NOMO-1 treated with dmso at 0.1 percent for 144 hours (cell line): Measurements from ENCODE around the gene USP48.
A peak's percentile ranks its signal among the peaks of the same experiment; 100 is the strongest.

Experiments used
- DNase-seq: peaks from one replicate; lab custom pipeline; 2025; ENCODE audit not compliant: unreplicated experiment; lab: John Stamatoyannopoulos, UW

USP48 gene

GRCh38 chr1:21752186-21752585 lies 30.8 kb downstream of the USP48 start:
- DNase-seq: no peak

DNA sequence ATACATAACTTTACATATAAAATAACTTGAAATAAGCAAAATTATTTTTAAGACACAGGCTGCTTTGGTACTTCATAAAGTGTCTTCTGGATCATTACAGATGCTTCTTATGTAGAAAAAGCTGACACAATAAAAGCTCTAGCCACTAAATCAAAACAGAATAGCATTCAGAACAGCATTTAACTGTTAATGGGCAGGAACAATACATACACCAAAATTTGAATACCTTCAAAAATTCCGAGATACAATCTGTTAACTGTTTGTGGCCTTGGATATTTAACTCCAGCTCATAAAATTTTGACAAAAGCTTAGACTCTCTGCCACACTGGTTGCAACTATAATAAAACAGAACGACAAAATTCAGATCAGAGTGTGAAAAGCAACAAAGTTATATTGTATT lies 31.7 kb downstream of the USP48 start:
- DNase-seq: no peak

DNA sequence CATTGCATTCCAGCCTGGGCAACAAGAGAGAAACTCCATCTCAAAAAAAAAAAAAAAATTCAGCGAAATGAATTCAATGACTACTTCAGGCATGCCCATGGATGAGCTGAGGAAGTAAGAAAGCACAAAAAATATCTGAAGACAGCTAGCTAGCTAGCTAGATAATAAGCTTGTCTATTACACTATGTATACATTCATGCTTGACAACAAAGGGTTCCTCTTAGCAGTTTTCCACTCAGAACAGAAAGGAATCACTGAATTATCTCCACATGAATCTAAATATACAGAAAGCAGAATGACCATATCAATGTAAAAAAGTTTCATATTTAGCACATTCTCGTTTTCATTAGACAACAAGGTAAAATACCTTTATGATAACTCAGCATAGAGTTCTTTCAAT lies 32.1 kb downstream of the USP48 start:
- DNase-seq: no peak

DNA sequence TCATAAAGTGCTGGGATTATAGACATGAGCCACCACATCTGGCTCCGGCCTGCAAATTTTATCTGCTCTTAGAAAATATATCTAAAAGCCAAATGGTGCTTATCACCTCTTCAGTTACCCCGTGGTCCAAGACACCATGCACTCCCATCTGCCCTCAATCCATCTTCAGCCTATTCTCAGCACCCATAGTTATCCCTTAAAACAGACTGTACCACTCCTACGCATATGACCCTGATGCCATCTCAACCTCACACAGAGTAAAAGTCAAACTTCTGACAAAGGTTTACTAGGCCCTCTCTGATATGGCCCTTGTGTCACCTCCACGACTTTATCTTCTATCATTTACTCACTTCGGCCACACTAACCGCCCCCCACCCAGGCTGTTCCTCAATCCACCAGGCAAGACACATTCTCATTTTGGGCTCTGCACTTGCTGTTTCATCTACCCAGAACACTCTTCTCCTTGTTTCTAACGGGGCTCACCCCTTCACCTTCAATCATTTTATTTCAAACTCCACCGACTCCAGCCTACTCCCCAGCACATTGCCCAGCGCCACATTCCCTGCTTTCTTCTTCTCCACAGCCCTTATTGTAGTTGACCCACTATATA lies 33.0 kb downstream of the USP48 start:
- no peak for DNase-seq

DNA sequence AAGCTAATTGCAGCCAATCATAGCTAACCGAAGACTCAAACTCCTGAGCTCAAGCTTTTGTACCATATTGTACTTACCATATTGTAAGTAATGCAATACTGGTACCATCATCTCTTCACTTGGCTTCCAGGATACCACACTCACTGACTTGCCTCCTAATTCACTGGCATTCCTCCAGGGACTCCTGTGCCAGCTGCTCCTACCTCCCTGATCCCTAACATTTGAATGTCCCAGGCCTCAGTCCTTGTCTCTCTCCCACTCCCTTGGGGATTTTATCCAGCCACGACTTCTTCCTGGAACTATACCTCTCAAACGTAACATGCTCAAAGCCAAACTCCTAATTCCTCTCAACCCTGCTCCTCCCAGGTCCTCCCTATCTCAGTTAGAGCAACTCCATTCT lies 33.8 kb downstream of the USP48 start:
- no peak for DNase-seq

- DNase-seq: no peak
Measured at GRCh38 chr1:21743476-21743875, 39.5 kb downstream of the USP48 start.

DNA sequence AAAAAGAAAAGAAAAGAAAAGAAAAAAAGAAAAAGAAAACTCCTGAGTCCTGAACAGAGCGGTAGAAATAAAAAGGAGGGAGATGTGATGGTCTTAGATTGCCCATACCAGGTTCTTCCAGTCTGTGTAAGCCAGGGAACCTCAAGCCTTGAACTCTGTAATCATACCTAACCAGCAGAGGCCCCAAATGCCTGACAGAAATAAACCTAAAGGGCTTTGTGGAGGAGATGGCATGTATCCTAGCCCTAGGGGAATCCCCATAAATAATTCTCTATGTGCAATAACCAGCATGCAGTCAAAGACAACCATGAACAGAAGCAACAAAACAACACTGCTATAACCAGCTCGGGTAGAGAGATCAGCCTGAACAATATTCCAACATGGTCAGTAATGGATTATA lies 40.4 kb downstream of the USP48 start:
- no peak for DNase-seq

- DNase-seq: no peak
Measured at GRCh38 chr1:21741206-21741605, 41.7 kb downstream of the USP48 start.

DNA sequence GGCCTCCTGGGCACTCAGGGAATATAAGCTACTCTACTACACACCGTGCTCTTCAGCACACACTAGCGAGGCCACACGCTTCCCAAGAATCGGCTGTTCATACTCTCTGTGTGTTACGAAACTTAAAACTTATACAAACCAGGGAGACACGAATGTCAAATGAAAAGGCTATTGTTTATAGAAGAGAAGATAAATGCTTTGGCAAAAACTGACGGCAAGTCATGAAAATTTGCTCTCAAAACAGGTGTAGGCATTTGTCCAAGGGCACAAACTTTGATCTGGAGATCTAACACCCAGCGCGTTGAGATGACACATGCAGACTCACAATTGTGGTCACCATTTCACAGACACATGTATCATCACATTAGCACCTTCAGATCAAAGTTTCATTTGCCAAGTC lies 46.1 kb downstream of the USP48 start:
- DNase-seq: no peak

GRCh38 chr1:21736011-21736410 lies 46.9 kb downstream of the USP48 start:
- DNase-seq: no peak

GRCh38 chr1:21734526-21734925 lies 48.4 kb downstream of the USP48 start:
- no peak for DNase-seq

- DNase-seq: no peak
Measured at GRCh38 chr1:21732664-21733063, 50.3 kb downstream of the USP48 start.

GRCh38 chr1:21725748-21726392 lies 57.1 kb downstream of the USP48 start:
- no peak for DNase-seq

DNA sequence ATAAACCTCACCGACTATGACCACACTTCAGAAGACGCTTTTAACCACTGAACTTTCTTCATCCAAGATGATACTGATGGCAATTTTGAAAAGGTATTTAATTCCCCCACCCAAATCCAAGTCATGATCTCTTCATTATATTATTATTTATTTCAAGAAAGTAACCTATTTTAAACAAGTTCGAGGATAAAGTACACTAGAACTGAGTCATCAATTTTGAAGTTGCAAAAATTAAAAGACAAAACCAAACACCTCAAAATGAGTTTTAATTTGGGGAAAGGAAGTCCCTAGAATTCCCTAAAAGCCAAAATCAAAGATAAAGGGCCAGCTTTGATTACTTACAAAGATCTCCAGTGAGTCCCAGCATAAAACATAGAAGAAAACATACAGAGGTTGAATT lies 58.4 kb downstream of the USP48 start:
- DNase-seq: no peak

- no peak for DNase-seq
Measured at GRCh38 chr1:21724098-21724497, 58.9 kb downstream of the USP48 start.

GRCh38 chr1:21721295-21721985 lies 61.5 kb downstream of the USP48 start:
- no peak for DNase-seq

DNA sequence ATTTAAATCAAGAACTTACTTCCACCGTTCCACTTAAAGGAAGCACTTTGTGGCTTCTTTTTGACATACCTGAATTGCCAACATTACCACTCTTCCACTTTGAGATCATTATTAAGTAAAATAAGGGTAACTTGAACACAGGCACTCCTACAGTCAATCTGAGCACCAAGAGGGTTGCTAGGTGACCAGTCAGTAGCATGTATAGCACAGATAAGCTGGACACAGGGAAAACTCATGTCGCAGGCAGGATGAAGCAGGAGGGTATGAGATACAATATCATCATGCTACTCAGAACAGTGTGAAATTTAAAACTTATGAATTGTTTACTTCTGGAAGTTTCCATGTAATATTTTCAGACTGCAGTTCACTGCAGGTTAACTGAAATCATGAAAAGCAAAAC lies 66.8 kb downstream of the USP48 start:
- DNase-seq: no peak

GRCh38 chr1:21707891-21708290 lies 75.1 kb downstream of the USP48 start:
- DNase-seq: no peak

DNA sequence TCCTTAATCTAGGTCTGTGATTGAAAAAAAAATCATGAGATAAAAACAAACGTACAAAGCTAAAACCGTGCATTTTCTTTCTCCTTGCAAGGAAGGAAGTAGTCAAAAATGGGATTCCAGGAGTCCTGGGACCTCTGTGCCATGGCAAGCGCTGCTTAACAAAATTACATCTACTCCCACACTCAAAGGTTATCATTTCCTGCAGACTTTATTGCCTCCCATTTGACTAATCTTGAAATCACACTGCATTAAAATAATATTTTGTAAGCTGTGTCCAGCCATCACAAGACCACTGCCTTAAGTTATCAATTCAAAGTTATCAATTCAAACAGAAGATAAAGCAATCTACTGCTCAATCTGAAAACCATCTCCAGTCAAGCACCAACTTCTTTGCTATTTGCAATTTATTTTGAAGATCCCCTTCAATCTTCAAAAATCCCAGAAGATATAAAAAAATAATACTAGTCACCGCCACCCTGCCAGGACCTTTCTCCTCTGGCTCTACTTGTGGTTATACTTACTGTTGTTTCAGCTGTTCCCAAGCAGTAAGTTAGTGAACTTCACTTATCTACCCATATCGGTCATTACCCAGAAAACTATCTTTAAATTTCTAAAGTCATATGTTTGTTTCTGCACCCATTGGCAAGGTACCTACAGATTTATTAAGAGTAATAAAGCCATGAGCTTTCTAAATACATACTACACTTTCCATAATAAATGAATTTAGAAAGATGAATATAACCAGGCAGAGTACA lies 75.7 kb downstream of the USP48 start:
- DNase-seq: no peak

DNA sequence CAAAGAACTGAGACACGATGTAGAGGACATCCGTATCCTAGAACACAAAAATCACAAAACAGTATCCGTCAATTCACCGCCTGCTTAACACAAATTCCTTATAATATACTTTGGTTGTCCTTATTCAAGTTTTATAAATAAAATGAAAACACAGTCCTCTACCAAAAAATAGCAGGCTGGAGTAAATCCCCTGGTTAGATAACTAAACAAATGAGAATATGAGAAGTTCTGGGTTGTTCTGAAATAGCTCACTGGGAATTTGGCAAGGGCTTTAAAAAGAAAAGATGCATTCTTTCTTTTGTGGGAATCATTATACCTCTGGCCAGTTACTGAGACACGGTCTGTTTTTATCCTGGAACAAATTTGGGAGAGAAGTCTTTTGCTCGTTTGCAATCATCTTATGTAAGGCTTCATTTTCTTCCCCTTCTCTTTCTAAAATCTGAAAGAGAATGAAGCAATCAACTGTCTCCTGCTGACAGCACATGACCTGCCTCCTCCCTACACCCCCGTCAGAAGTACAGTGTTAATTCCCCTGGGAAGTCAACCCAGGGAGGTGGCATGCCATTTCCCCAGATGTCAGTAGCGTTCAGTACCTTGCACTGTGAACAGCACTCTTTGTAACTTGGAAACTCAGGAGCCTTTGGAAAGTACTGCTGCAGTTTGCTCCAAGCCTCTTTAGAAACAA lies 76.7 kb downstream of the USP48 start:
- peak; percentile 29 for DNase-seq

- DNase-seq: no peak
Measured at GRCh38 chr1:21705303-21705980, 77.5 kb downstream of the USP48 start.
